Activated T-helper 17 cell treated with anti-CD3 and anti-CD28 coated beads, Interleukin-2, amount 50 U/mL, for 72 hours (primary cell): Measurements from ENCODE around the gene WNT8A. TPM values are rescaled to one million over a fixed set of nuclear protein-coding genes. Genes with fewer than 3 reads are reported as not detected.

ENCODE experiments used
- ATAC-seq: fragments of 150-1000 bp; cut with Tn5 transposase; replicated peaks from 2 replicates; pipeline ENCODE4 v1.10.0; 2021; ENCODE audit warnings: mild to moderate bottlenecking, moderate library complexity
- H3K27ac Mint-ChIP-seq: one replicate; pipeline ENCODE4 v1.8.0; 2022; ENCODE audit warnings: mixed read lengths
- H3K27me3 Mint-ChIP-seq: one replicate; pipeline ENCODE4 v1.8.0; 2022; ENCODE audit warnings: mixed read lengths
- H3K36me3 Mint-ChIP-seq: one replicate; pipeline ENCODE4 v1.8.0; 2022; ENCODE audit warnings: low read depth, mild to moderate bottlenecking, mixed read lengths
- H3K4me1 Mint-ChIP-seq: one replicate; pipeline ENCODE4 v1.8.0; 2022; ENCODE audit warnings: mixed read lengths
- H3K4me3 Mint-ChIP-seq: one replicate; pipeline ENCODE4 v1.8.0; 2022; ENCODE audit warnings: mild to moderate bottlenecking, mixed read lengths
- H3K9me3 Mint-ChIP-seq: one replicate; pipeline ENCODE4 v1.8.0; 2022; ENCODE audit warnings: mixed read lengths
- total RNA-seq, 2 donors: library from RNA; stranded (reverse); gene quantifications; one replicate each; pipeline ENCODE4 v1.2.3, GENCODE V29; 2022

WNT8A gene
- total RNA-seq, 2 donors from 2014 or later: not detected

- H3K27ac Mint-ChIP-seq: no peak overlapping the region
- H3K4me3 Mint-ChIP-seq: no peak overlapping the region
- H3K27me3 Mint-ChIP-seq: peaks cover 20% of the 10 kb centered on the region
- no peak for ATAC-seq
- H3K9me3 Mint-ChIP-seq: no peaks in the 10 kb centered on the region
- no peaks in the 10 kb centered on the region for H3K36me3 Mint-ChIP-seq
- no peaks in the 10 kb centered on the region for H3K4me1 Mint-ChIP-seq
Measured at GRCh38 chr5:138103319-138103637, 19.4 kb downstream of the WNT8A start.

- Mint-ChIP-seq H3K36me3 (no peaks in the 10 kb centered on the region), H3K9me3 (no peaks in the 10 kb centered on the region), H3K27me3 (peaks cover 12% of the 10 kb centered on the region), H3K4me3 (no peak overlapping the region), H3K27ac (no peak overlapping the region), H3K4me1 (no peaks in the 10 kb centered on the region)
- no peak for ATAC-seq
Measured at GRCh38 chr5:138105709-138106108, 21.9 kb downstream of the WNT8A start.

GRCh38 chr5:138107213-138107612 lies 23.4 kb downstream of the WNT8A start:
- Mint-ChIP-seq H3K9me3 (no peaks in the 10 kb centered on the region), H3K4me1 (no peaks in the 10 kb centered on the region), H3K27ac (no peak overlapping the region), H3K27me3 (peaks cover 6% of the 10 kb centered on the region), H3K4me3 (no peak overlapping the region), H3K36me3 (no peaks in the 10 kb centered on the region)
- no peak for ATAC-seq

GRCh38 chr5:138109463-138110265 lies 25.8 kb downstream of the WNT8A start:
- Mint-ChIP-seq H3K27ac (no peak overlapping the region), H3K4me3 (no peak overlapping the region), H3K27me3 (peaks cover 6% of the 10 kb centered on the region), H3K4me1 (no peaks in the 10 kb centered on the region), H3K9me3 (no peaks in the 10 kb centered on the region), H3K36me3 (no peaks in the 10 kb centered on the region)
- peak; percentile 26 for ATAC-seq

GRCh38 chr5:138110266-138110963 lies 26.6 kb downstream of the WNT8A start:
- Mint-ChIP-seq H3K27ac (no peak overlapping the region), H3K36me3 (no peaks in the 10 kb centered on the region), H3K9me3 (no peaks in the 10 kb centered on the region), H3K27me3 (peaks cover 6% of the 10 kb centered on the region), H3K4me3 (no peak overlapping the region), H3K4me1 (no peaks in the 10 kb centered on the region)
- no peak for ATAC-seq

- no peak overlapping the region for H3K27ac Mint-ChIP-seq
- H3K9me3 Mint-ChIP-seq: no peaks in the 10 kb centered on the region
- H3K36me3 Mint-ChIP-seq: no peaks in the 10 kb centered on the region
- H3K4me3 Mint-ChIP-seq: no peak overlapping the region
- ATAC-seq: no peak
- H3K27me3 Mint-ChIP-seq: peaks cover 6% of the 10 kb centered on the region
- H3K4me1 Mint-ChIP-seq: no peaks in the 10 kb centered on the region
Measured at GRCh38 chr5:138111181-138111580, 27.3 kb downstream of the WNT8A start.

GRCh38 chr5:138111937-138112336 lies 28.1 kb downstream of the WNT8A start:
- peaks cover 6% of the 10 kb centered on the region for H3K27me3 Mint-ChIP-seq
- H3K9me3 Mint-ChIP-seq: no peaks in the 10 kb centered on the region
- no peaks in the 10 kb centered on the region for H3K4me1 Mint-ChIP-seq
- H3K36me3 Mint-ChIP-seq: no peaks in the 10 kb centered on the region
- ATAC-seq: no peak
- H3K27ac Mint-ChIP-seq: no peak overlapping the region
- H3K4me3 Mint-ChIP-seq: no peak overlapping the region

- H3K4me3 Mint-ChIP-seq: no peak overlapping the region
- H3K27ac Mint-ChIP-seq: no peak overlapping the region
- no peak for ATAC-seq
Measured at GRCh38 chr5:138115254-138115653, 31.4 kb downstream of the WNT8A start.

GRCh38 chr5:138128334-138128733 lies 44.5 kb downstream of the WNT8A start:
- no peak for ATAC-seq
- Mint-ChIP-seq H3K36me3 (no peaks in the 10 kb centered on the region), H3K4me1 (no peaks in the 10 kb centered on the region), H3K27ac (no peak overlapping the region), H3K4me3 (no peak overlapping the region), H3K9me3 (no peaks in the 10 kb centered on the region), H3K27me3 (peaks cover 3% of the 10 kb centered on the region)

More at GRCh38 chr5:138115254-138115653, 31.4 kb downstream of the WNT8A start:
- H3K27me3 Mint-ChIP-seq: peaks cover 5% of the 10 kb centered on the region
- no peaks in the 10 kb centered on the region for H3K9me3 Mint-ChIP-seq
- no peaks in the 10 kb centered on the region for H3K4me1 Mint-ChIP-seq
- H3K36me3 Mint-ChIP-seq: no peaks in the 10 kb centered on the region

GRCh38 chr5:138129347-138129746 lies 45.5 kb downstream of the WNT8A start:
- H3K9me3 Mint-ChIP-seq: no peaks in the 10 kb centered on the region
- no peak overlapping the region for H3K4me3 Mint-ChIP-seq
- no peak for ATAC-seq
- no peaks in the 10 kb centered on the region for H3K4me1 Mint-ChIP-seq
- H3K36me3 Mint-ChIP-seq: no peaks in the 10 kb centered on the region
- no peak overlapping the region for H3K27ac Mint-ChIP-seq
- H3K27me3 Mint-ChIP-seq: peaks cover 3% of the 10 kb centered on the region

GRCh38 chr5:138132543-138132942 lies 48.7 kb downstream of the WNT8A start:
- H3K27me3 Mint-ChIP-seq: peaks cover 11% of the 10 kb centered on the region
- H3K4me1 Mint-ChIP-seq: no peaks in the 10 kb centered on the region
- H3K4me3 Mint-ChIP-seq: peak overlapping the region; percentile 63
- no peaks in the 10 kb centered on the region for H3K9me3 Mint-ChIP-seq
- no peak overlapping the region for H3K27ac Mint-ChIP-seq
- ATAC-seq: no peak
- H3K36me3 Mint-ChIP-seq: no peaks in the 10 kb centered on the region

GRCh38 chr5:138138949-138139780 lies 55.3 kb downstream of the WNT8A start, which contains the start of gene NME5:
TSS of gene NME5 (minus strand) at chr5:138139428. CDS start at chr5:138138780, 648 bp downstream.
- Mint-ChIP-seq H3K36me3 (no peaks in the 10 kb centered on the region), H3K27me3 (peaks cover 13% of the 10 kb centered on the region), H3K9me3 (no peaks in the 10 kb centered on the region), H3K4me3 (no peak within 1 kb of the TSS), H3K4me1 (no peaks in the 10 kb centered on the region), H3K27ac (no peak within 1 kb of the TSS)
- ATAC-seq: no peak

- Mint-ChIP-seq H3K27me3 (peaks cover 13% of the 10 kb centered on the region), H3K4me3 (no peak overlapping the region), H3K4me1 (no peaks in the 10 kb centered on the region), H3K27ac (no peak overlapping the region), H3K9me3 (no peaks in the 10 kb centered on the region), H3K36me3 (no peaks in the 10 kb centered on the region)
- ATAC-seq: no peak
Measured at GRCh38 chr5:138139781-138140090, 55.9 kb downstream of the WNT8A start.

- H3K27me3 Mint-ChIP-seq: peaks cover 13% of the 10 kb centered on the region
Measured at GRCh38 chr5:138140268-138140667, 56.4 kb downstream of the WNT8A start.

More at GRCh38 chr5:138140268-138140667, 56.4 kb downstream of the WNT8A start:
- H3K9me3 Mint-ChIP-seq: no peaks in the 10 kb centered on the region
- no peak overlapping the region for H3K4me3 Mint-ChIP-seq
- no peaks in the 10 kb centered on the region for H3K36me3 Mint-ChIP-seq
- no peaks in the 10 kb centered on the region for H3K4me1 Mint-ChIP-seq
- no peak overlapping the region for H3K27ac Mint-ChIP-seq
- ATAC-seq: no peak
